OCI-LY7 (cell line): Measurements from ENCODE around the gene CUBN. TPM values are rescaled to one million over a fixed set of nuclear protein-coding genes. Genes with fewer than 3 reads are reported as not detected.

Source experiments
- BruUV-seq: library from RNA; stranded (reverse); fragments of 400-500 nt; replicated peaks from 2 replicates; lab custom pipeline; 2021; lab: Mats Ljungman, UMichigan
- CTCF ChIA-PET: fragments of 300-600 bp; sonication (Branson Sonifier 250); formaldehyde crosslinking; loops from one replicate; lab custom pipeline; 2022; ENCODE audit warnings: antibody characterized with exemption; ENCODE audit not compliant: unreplicated experiment; lab: Charles Lee
- POLR2A ChIA-PET: fragments of 300-600 bp; sonication (Branson Sonifier 250); formaldehyde crosslinking; loops from one replicate; lab custom pipeline; 2022; ENCODE audit warnings: antibody characterized with exemption; lab: Charles Lee
- DNase-seq: peaks from one replicate; pipeline ENCODE4 v3.0.0-alpha.2; 2015; ENCODE audit warnings: low spot score
- H2AFZ ChIP-seq: fragments of 200-600 bp; sonication (generic), shearing (Covaris generic); 2 replicates; pipeline ENCODE4 v1.6.1; 2014; ENCODE audit warnings: mild to moderate bottlenecking, antibody characterized with exemption, low read length, moderate library complexity
- H3K27ac ChIP-seq: fragments of 200-600 bp; sonication (generic); 2 replicates; pipeline ENCODE4 v1.5.1; 2014; ENCODE audit warnings: mixed run types, low read depth, mild to moderate bottlenecking, moderate library complexity, low read length, inconsistent platforms; ENCODE audit not compliant: poor library complexity, severe bottlenecking
- H3K36me3 ChIP-seq: fragments of 200-600 bp; sonication (generic); 2 replicates; pipeline ENCODE4 v1.6.1; 2014; ENCODE audit warnings: mild to moderate bottlenecking, antibody characterized with exemption, low read length, moderate library complexity, mixed read lengths; ENCODE audit not compliant: insufficient read depth
- H3K4me1 ChIP-seq: fragments of 200-600 bp; sonication (generic); 2 replicates; pipeline ENCODE4 v1.5.1; 2014; ENCODE audit warnings: mild to moderate bottlenecking, low read length; ENCODE audit not compliant: insufficient read depth, poor library complexity, severe bottlenecking
- H3K4me2 ChIP-seq: fragments of 200-600 bp; sonication (generic); 2 replicates; pipeline ENCODE4 v1.6.1; 2014; ENCODE audit warnings: mild to moderate bottlenecking, low read length
- H3K4me3 ChIP-seq: fragments of 200-600 bp; sonication (generic); 2 replicates; pipeline ENCODE4 v1.5.1; 2014; ENCODE audit warnings: mild to moderate bottlenecking, low read depth, low read length; ENCODE audit not compliant: poor library complexity, severe bottlenecking
- H3K79me2 ChIP-seq: fragments of 200-600 bp; sonication (generic); 2 replicates; pipeline ENCODE4 v1.6.1; 2016; ENCODE audit warnings: low read depth, mild to moderate bottlenecking, low read length, moderate library complexity, mixed read lengths; ENCODE audit not compliant: insufficient read depth
- H3K9me2 ChIP-seq: fragments of 200-600 bp; sonication (generic); 2 replicates; pipeline ENCODE4 v1.6.1; 2016; ENCODE audit warnings: mild to moderate bottlenecking, low read length, mixed read lengths; ENCODE audit not compliant: insufficient read depth
- H3K9me3 ChIP-seq: fragments of 200-600 bp; sonication (generic); 2 replicates; pipeline ENCODE4 v1.6.1; 2014; ENCODE audit warnings: mild to moderate bottlenecking, mixed run types, low read length, mixed read lengths
- H4K20me1 ChIP-seq: fragments of 200-600 bp; sonication (generic); 2 replicates; pipeline ENCODE4 v1.6.1; 2014; ENCODE audit warnings: mild to moderate bottlenecking, antibody characterized with exemption, low read length, moderate library complexity, mixed read lengths; ENCODE audit not compliant: insufficient read depth
- CTCF ChIP-seq: fragments of 200-600 bp; sonication (generic); conservative IDR thresholded peaks from 2 replicates; pipeline ENCODE4 v1.5.1; 2014; ENCODE audit warnings: mild to moderate bottlenecking, antibody characterized with exemption, low read length, moderate library complexity, mixed read lengths
- EZH2phosphoT487 ChIP-seq: fragments of 200-600 bp; sonication (generic); IDR thresholded peaks from 2 replicates; pipeline ENCODE4 v1.6.1; 2018; ENCODE audit warnings: low read depth, borderline replicate concordance, mild to moderate bottlenecking, mixed run types, antibody characterized with exemption, low read length, moderate library complexity, mixed read lengths
- intact Hi-C: fragments of 100-400 bp; cut with micrococcal nuclease; formaldehyde crosslinking; loops from one replicate; pipeline ENCODE4 v1.10.0; 2022; ENCODE audit not compliant: unreplicated experiment
- total RNA-seq, 2 experiments: library from RNA; depleted of rRNA in 1 of 2; stranded (reverse); fragments of >200 nt in 1 of 2; shearing (Covaris generic) in 1 of 2; gene quantifications; 2 replicates each; pipeline ENCODE4 v1.2.3, GENCODE V29; 2014 to 2022

The CUBN gene
- total RNA-seq, 2 experiments from 2014 or later = 0.13 to 0.25 TPM

DNA sequence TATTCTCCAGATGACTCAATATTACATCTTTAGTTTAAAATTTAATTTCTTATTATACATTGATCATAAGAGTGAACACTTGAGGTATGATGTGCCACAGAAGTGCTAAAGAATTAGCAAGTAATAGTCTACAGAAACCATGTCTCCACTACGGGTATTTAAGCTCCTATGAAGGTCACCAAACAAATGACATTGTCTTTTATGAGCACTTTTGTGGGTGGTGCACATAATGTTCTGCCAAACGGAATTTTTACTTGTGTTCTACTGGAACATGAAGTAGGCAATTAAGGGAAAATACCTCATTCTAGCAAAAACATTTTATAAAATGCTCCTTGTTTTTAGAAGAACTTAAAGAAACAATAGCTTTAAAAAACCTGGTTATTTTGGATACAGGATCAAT lies 27.4 kb upstream of the CUBN start:
- Histone ChIP-seq H4K20me1 (no peaks in the 10 kb centered on the region), H3K4me3 (no peak overlapping the region), H3K36me3 (no peaks in the 10 kb centered on the region), H3K9me3 (no peaks in the 10 kb centered on the region), H2AFZ (no peak overlapping the region), H3K4me2 (no peak overlapping the region), H3K9me2 (no peaks in the 10 kb centered on the region), H3K27ac (no peak overlapping the region), H3K4me1 (no peaks in the 10 kb centered on the region), H3K79me2 (no peaks in the 10 kb centered on the region)
- intact Hi-C loops = no loop called here
- no TSS peak for BruUV-seq
- ChIA-PET POLR2A (interaction anchor here (1.1 to 1.6 kb wide), 3 partner anchors 10 to 13 kb away, joined by 3 to 7 read pairs (median 3); no protein-coding TSS in a partner anchor), CTCF (no interaction called here)
- no peak for DNase-seq
- TF ChIP-seq EZH2phosphoT487 (no peak), CTCF (no peak)

DNA sequence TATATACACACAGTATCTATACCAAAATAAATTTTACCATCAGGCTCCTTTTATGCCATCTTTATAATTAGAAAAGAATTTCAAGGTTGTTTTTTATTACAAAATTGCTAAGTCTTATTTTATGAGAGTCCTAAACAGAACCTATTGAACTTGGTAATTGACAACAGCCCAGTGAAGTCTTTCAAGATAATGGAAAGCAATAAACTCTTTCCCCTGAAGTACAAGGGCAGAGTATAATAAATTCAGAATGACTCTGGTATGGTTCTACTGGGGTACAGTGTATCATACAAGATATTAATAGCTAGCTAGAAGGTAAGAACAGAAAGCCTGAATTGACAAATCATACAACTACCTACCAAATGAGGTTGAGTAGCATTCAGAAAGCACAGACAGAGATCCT lies 26.2 kb upstream of the CUBN start:
- H3K4me3 ChIP-seq = no peak overlapping the region
- no peaks in the 10 kb centered on the region for H3K79me2 ChIP-seq
- CTCF ChIA-PET = no interaction called here
- H3K4me2 ChIP-seq = no peak overlapping the region
- POLR2A ChIA-PET = no interaction called here
- H3K27ac ChIP-seq = no peak overlapping the region
- H3K36me3 ChIP-seq = no peaks in the 10 kb centered on the region
- H3K9me3 ChIP-seq = no peaks in the 10 kb centered on the region
- DNase-seq = no peak
- H4K20me1 ChIP-seq = no peaks in the 10 kb centered on the region
- H2AFZ ChIP-seq = no peak overlapping the region
- H3K4me1 ChIP-seq = no peaks in the 10 kb centered on the region
- H3K9me2 ChIP-seq = no peaks in the 10 kb centered on the region
- BruUV-seq = no TSS peak
- intact Hi-C loops = no loop called here
- TF ChIP-seq EZH2phosphoT487 = no peak

DNA sequence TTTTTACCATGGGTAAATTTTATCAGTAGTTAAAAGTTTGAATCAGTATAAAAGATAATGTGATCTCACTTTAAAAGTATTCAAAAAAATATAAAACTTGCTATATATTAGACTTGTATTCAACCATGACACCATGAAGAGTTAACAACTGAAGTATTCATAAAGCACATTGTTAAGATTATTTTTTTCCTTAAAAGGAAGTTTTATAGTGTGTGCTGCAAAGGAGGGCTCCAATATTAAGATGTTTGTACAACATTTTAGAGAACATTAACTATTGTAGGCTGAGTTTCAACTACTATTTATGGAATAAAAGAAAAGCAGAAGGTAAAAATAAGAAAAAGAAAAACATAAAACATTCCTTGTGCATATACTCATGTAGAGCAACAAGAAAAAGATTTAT lies 24.5 kb upstream of the CUBN start:
- POLR2A ChIA-PET = no interaction called here
- Histone ChIP-seq H4K20me1 (no peaks in the 10 kb centered on the region), H3K36me3 (no peaks in the 10 kb centered on the region), H3K4me1 (no peaks in the 10 kb centered on the region), H3K9me2 (no peaks in the 10 kb centered on the region), H3K79me2 (no peaks in the 10 kb centered on the region), H3K4me3 (no peak overlapping the region), H3K27ac (no peak overlapping the region), H3K4me2 (no peak overlapping the region), H3K9me3 (no peaks in the 10 kb centered on the region), H2AFZ (no peak overlapping the region)
- TF ChIP-seq CTCF (no peak), EZH2phosphoT487 (no peak)
- BruUV-seq = no TSS peak
- intact Hi-C loops = no loop called here
- CTCF ChIA-PET = no interaction called here
- DNase-seq = no peak
